A549 treated with CpdA at 1 μM for 4 hours (cell line): ENCODE measurements around the gene ZCCHC12. TPM values are rescaled to one million over a fixed set of nuclear protein-coding genes. Genes with fewer than 3 reads are reported as not detected.

Source experiments
- total RNA-seq: library from RNA; stranded (reverse); fragments of 200-300 nt; extraction: Qiagen RNA extraction; gene quantifications from 5 replicates; pipeline ENCODE4 v1.2.3, GENCODE V29; 2022; ENCODE audit warnings: low read depth

Gene ZCCHC12
- total RNA-seq: 0.09 to 0.28 TPM (median 0.21 TPM) in 5 replicates

GRCh38 chrX:118823263-118824172, at the start of gene ZCCHC12:
Gene ZCCHC12 (plus strand): TSS chrX:118823824. CDS start chrX:118825245, 1,421 bp downstream.

Other genes starting within 250 kb of the ZCCHC12 start
- 43.1 to 57.9 TPM (median 49.5 TPM) in 5 replicates for gene IL13RA1, start 96.2 kb upstream of the ZCCHC12 start, total RNA-seq
- gene LONRF3, start 150.8 kb downstream of the ZCCHC12 start, total RNA-seq: 2.4 to 3.8 TPM (median 3.4 TPM) in 5 replicates
- not detected in 5 replicates for gene CT47C1, start 249.2 kb downstream of the ZCCHC12 start, total RNA-seq